GM12878 (cell line): ENCODE results near the gene IFNGR2. TPM values are rescaled to one million over a fixed set of nuclear protein-coding genes. Genes with fewer than 3 reads are reported as not detected.
A peak's percentile ranks its signal among the peaks of the same experiment; 100 is the strongest.

Source experiments
- BCLAF1 ChIP-seq: fragments of 450-650 bp; IDR thresholded peaks from 2 replicates; pipeline ENCODE4 v1.6.1; 2017; ENCODE audit warnings: antibody characterized with exemption, mild to moderate bottlenecking, moderate library complexity
- EGR1 ChIP-seq, 2 experiments: IDR thresholded peaks; 1 replicate in 1 of 2; 2 replicates in 1 of 2; pipeline ENCODE4 v1.6.1; 2011 to 2012; ENCODE audit warnings: low read depth in 2 of 2, low read length in 2 of 2, borderline replicate concordance in 1 of 2, mild to moderate bottlenecking in 1 of 2, moderate library complexity in 1 of 2
- SMAD1 ChIP-seq: fragments of 450-650 bp; IDR thresholded peaks from 2 replicates; pipeline ENCODE4 v1.6.1; 2018; ENCODE audit warnings: mild to moderate bottlenecking, low read depth; ENCODE audit not compliant: partially characterized antibody
- TAF1 ChIP-seq: IDR thresholded peaks from 2 replicates; pipeline ENCODE4 v1.6.1; 2011; ENCODE audit warnings: mild to moderate bottlenecking, low read depth, low read length, borderline replicate concordance
- YY1 ChIP-seq: IDR thresholded peaks from 2 replicates; pipeline ENCODE4 v1.6.1; 2011; ENCODE audit warnings: low read depth, mild to moderate bottlenecking, low read length
- ZNF687 ChIP-seq: fragments of 450-650 bp; IDR thresholded peaks from 2 replicates; pipeline ENCODE4 v1.6.1; 2017; ENCODE audit warnings: mild to moderate bottlenecking, moderate library complexity
- polyA plus RNA-seq, 11 experiments: library from polyadenylated mRNA; depleted of rRNA in 4 of 11; unstranded in 6 of 11; stranded (reverse) in 5 of 11; fragments of >200 nt; fragmentation: Nextera tagmentation in 4 of 11; fragmentation: Illumina TruSeq in 1 of 11; extraction: Ambion mirVana in 4 of 11; extraction: Trizol in 1 of 11; gene quantifications; 1 replicate in 1 of 11; 2 replicates in 10 of 11; pipeline versions ENCODE4 v1.2.1 to v1.2.3, GENCODE V29; 2011 to 2016; ENCODE audit warnings: inconsistent platforms in 2 of 11, missing spikeins in 2 of 11, low read depth in 1 of 11
- total RNA-seq, 4 experiments: library from RNA; depleted of rRNA in 3 of 4; stranded (reverse); fragments of >200 nt in 3 of 4; fragmentation: Illumina TruSeq in 1 of 4; extraction: Trizol in 1 of 4; gene quantifications; 2 replicates each; pipeline versions ENCODE4 v1.2.1 to v1.2.3, GENCODE V29; 2013 to 2021
- TF ChIP-seq, protein P1 (sequence below): IDR thresholded peaks from 2 replicates; pipeline ENCODE4 v1.6.1; 2012; ENCODE audit warnings: mild to moderate bottlenecking, low read depth, low read length

Gene IFNGR2
- total and polyA plus RNA-seq, 10 of the 15 experiments (the other 5 are each of a cell fraction or from before 2014, with no cell fraction given): 23.6 to 98.8 (median 77.0) TPM

GRCh38 chr21:33403128-33403785 lies at the start of gene IFNGR2 (continued):
- peak; percentile 28; the same call in 1 of the 2 replicates for TF ChIP-seq ZNF687
- no peak for TF ChIP-seq BCLAF1
- peak; percentile 89 for TF ChIP-seq YY1
- TF ChIP-seq, protein P1, sequence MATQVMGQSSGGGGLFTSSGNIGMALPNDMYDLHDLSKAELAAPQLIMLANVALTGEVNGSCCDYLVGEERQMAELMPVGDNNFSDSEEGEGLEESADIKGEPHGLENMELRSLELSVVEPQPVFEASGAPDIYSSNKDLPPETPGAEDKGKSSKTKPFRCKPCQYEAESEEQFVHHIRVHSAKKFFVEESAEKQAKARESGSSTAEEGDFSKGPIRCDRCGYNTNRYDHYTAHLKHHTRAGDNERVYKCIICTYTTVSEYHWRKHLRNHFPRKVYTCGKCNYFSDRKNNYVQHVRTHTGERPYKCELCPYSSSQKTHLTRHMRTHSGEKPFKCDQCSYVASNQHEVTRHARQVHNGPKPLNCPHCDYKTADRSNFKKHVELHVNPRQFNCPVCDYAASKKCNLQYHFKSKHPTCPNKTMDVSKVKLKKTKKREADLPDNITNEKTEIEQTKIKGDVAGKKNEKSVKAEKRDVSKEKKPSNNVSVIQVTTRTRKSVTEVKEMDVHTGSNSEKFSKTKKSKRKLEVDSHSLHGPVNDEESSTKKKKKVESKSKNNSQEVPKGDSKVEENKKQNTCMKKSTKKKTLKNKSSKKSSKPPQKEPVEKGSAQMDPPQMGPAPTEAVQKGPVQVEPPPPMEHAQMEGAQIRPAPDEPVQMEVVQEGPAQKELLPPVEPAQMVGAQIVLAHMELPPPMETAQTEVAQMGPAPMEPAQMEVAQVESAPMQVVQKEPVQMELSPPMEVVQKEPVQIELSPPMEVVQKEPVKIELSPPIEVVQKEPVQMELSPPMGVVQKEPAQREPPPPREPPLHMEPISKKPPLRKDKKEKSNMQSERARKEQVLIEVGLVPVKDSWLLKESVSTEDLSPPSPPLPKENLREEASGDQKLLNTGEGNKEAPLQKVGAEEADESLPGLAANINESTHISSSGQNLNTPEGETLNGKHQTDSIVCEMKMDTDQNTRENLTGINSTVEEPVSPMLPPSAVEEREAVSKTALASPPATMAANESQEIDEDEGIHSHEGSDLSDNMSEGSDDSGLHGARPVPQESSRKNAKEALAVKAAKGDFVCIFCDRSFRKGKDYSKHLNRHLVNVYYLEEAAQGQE: no peak
- peak; percentile 13 to 96 for TF ChIP-seq EGR1 (IDR thresholded peaks at IDR 0.05; ENCODE audit: borderline replicate concordance in 1 of 2, low read depth in 2 of 2, low read length in 2 of 2)
- peak; percentile 64; the same call in 1 of the 2 replicates for TF ChIP-seq TAF1
- TF ChIP-seq SMAD1: no peak
- TF ChIP-seq, all 136 proteins: peak for 13
